Peyer's patch (tissue), 4 donors: ENCODE results near the gene EFNB2.

Source experiments
- POLR2A ChIP-seq, 2 donors: fragments of 450-650 bp; IDR thresholded peaks; one replicate each; pipeline ENCODE4 v1.5.1; 2017; ENCODE audit warnings: antibody characterized with exemption in 2 of 2, mild to moderate bottlenecking in 2 of 2, moderate library complexity in 2 of 2
- TF ChIP-seq, protein P1 (sequence below), 6 experiments: fragments of 450-650 bp in 4 of 6; fragments of 200-600 bp in 2 of 6; sonication (generic) in 1 of 6; IDR thresholded peaks; one replicate each; pipeline ENCODE4 v1.5.1; 2017 to 2019; ENCODE audit warnings: antibody characterized with exemption in 6 of 6, mild to moderate bottlenecking in 3 of 6, moderate library complexity in 1 of 6

DNA sequence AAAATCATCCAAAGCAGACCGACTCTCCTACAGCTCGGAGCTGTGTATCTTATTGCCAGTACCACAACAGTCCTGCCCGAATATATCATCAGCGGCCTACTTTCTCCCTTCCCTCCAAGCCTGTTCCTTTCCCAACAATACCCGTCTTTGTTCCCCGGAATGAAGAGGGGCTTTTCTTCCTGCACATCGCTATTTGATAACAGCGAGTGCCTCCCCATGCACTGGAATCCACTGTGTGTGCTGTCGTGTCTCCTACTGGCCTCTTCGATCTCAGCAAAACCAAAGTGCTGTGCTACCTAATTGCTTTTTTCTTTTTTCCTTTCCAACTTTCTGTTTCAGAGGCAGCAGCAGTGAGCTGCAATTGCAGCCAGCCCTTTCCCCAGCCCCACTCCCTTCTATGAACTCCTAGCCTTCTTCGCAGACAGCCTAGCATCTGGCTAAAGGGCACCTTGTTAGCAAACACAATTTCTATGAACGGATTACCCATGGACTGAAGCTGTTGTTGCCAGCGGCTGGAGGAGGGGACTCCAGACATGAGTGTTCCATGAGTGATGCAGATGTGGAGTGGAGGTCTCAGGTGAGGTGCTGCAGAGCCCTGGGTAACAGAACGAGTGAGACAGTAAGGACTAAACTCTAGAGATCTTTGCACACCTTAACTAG, 43.4 kb downstream of the EFNB2 start:
- TF ChIP-seq, protein P1, sequence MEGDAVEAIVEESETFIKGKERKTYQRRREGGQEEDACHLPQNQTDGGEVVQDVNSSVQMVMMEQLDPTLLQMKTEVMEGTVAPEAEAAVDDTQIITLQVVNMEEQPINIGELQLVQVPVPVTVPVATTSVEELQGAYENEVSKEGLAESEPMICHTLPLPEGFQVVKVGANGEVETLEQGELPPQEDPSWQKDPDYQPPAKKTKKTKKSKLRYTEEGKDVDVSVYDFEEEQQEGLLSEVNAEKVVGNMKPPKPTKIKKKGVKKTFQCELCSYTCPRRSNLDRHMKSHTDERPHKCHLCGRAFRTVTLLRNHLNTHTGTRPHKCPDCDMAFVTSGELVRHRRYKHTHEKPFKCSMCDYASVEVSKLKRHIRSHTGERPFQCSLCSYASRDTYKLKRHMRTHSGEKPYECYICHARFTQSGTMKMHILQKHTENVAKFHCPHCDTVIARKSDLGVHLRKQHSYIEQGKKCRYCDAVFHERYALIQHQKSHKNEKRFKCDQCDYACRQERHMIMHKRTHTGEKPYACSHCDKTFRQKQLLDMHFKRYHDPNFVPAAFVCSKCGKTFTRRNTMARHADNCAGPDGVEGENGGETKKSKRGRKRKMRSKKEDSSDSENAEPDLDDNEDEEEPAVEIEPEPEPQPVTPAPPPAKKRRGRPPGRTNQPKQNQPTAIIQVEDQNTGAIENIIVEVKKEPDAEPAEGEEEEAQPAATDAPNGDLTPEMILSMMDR (IDR thresholded peaks at IDR 0.05), result no peak
- no peak for TF ChIP-seq POLR2A (IDR thresholded peaks at IDR 0.05)
